Hypothalamus (tissue), 51 donors: ENCODE data around the gene CLIC4.
"Not testable (repeated sequence)": the region's sequence is repeated elsewhere in the genome, so short reads cannot be mapped to it uniquely, and the experiment has no call there.

Experiments used
- DNase-seq, 51 donors: peaks; one replicate each; lab custom pipeline; 2025; lab: John Stamatoyannopoulos, UW

CLIC4 gene

DNA sequence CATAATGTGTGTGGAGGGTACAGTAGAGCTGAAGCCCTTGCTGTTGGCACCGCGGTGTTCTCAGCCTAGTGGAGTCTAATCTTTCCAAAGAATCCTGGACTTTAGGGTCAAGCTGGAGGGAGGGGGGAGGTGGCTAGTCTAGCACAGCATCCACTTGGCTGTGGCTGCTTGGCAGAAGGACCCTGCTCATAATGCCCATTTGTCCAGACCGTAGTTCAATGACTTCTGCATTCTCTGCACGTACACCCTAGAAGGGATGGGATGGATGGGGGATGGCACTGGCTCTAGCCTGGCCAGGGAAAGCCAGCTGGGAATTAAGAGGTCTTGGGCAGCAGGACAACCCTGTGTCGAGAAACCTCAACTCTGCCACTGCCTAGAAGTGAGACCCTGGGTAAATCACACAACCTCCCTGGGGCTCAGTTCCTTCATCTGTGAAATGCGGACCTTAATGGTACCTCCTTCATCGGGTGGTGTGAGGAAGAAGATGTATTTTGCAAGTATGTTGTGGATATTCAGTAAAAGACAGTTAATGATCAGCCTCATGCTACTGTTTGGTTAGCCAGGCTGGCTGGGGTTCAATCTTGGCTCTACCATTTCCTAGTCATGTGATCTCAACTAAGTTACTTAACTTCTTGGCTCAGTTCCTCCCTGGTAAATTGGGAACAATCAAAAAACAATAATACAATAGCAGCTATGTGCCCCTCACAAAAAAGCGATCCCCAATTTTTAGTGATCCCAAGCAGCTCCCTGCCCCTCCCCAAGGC is 27.2 kb upstream of the CLIC4 start:
- DNase-seq: peak in 48 of 51 donors; percentile 13 to 97 (median 80)

DNA sequence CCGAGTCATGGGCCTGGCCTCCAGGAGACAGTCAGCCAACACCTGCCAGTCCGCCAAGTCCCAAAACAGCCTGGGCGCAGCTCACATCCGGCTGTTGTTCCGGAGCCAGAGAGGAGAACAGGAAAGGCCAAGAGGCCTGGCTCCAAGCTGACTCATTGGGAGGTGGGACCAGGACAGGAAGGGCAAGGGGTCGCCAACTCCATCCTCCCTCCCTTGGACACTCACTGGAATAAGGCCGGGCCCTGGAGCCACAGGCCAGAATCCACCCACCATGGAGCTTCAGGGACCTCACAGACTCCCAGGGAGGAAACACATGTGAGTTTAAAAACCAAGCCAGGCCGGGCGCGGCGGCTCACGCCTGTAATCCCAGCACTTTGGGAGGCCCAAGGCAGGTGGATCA is 25.1 kb upstream of the CLIC4 start:
- peak in 17 of 51 donors; percentile 9 to 71 (median 42) for DNase-seq

DNA sequence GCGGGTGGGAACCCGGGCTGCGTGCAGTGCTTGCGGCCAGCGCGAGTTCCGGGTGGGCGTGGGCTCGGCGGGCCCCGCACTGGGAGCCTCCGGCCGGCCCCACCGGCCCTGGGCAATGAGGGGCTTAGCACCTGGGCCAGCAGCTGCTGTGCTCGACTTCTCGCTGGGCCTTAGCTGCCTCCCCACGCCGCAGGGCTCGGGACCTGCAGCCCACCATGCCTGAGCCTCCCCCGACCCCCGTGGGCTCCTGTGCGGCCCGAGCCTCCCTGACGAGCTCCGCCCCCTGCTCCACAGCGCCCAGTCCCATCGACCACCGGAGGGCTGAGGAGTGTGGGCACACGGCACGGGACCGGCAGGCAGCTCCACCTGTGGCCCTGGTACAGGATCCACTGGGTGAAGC is 23.7 kb upstream of the CLIC4 start:
- no peak for DNase-seq

DNA sequence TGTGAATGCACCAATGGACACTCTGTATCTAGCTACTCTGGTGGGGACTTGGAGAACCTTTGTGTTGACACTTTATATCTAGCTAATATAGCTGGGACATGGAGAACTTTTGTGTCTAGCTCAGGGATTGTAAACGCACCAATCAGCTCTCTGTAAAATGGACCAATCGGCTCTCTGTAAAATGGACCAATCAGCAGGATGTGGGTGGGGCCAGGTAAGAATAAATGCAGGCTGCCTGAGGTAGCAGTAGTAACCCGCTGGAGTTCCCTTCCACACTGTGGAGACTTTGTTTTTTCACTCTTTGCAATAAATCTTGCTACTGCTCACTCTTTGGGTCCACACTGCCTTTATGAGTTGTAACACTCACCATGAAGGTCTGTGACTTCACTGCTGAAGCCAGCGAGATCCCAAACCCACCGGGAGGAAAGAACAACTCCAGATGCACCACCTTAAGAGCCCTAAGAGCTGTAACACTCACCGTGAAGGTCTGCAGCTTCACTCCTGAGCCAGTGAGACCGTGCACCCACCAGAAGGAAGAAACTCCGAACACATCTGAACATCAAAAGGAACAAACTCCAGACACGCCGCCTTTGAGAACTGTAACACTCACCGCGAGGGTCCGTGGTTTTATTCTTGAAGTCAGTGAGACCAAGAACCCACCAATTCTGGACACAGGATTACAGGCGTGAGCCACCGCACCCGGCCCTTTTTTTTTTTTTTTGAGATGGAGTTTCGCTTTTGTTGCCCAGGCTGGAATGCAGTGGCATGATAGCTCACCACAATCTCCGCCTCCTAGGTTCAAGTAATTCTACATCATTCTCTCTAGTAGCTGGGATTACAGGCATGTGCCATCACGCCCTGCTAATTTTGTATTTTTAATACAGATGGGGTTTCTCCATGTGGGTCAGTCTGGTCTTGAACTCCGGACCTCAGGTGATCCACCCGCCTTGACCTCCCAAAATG is 22.9 kb upstream of the CLIC4 start:
- DNase-seq: not testable (repeated sequence)

DNA sequence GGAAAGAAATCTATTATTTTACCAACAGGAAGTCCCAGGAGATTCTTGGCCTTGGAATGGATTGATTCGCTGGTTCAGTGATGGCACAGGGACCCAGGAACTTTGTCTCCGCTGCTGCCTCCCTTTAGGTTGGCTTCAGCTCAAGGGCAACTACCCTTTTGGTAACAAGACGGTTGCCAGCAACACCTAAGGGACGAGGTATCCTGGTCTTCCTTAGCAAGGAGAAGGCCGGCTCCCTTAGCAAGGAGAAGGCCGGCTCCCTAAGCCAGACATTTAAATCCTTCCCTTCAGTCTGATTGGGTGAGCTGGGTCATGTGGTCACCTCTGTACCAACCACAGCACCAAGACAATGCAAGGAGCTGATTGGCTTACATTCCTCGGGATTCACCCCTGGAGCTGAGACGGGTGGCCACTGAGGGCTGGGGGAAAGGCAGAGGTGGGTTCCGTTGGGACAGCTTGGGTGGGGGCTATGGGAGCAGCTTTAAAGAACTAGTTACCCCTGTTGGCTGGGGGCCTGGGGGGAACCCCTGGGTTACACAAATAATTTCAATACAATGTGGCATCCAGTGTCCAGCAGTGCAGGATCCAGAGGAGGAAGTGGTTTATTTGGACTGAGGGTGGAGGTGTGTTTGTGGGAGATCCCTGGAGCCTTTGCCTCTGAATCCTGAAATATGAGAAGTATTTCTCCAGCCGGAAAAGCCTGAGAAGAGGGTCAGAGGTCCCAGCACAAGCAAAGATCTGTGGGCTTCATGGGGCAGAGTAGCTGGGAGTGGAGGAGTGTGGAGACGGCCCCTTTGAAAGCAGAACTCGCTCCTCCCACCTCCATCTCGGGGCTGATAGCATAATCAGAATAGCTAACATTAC is 20.7 kb upstream of the CLIC4 start:
- peak in 4 of 51 donors; percentile 14 to 24 (median 20) for DNase-seq

GRCh38 chr1:24725209-24725651 is 20.0 kb upstream of the CLIC4 start:
- peak in 1 of 51 donors; percentile 14 for DNase-seq

DNA sequence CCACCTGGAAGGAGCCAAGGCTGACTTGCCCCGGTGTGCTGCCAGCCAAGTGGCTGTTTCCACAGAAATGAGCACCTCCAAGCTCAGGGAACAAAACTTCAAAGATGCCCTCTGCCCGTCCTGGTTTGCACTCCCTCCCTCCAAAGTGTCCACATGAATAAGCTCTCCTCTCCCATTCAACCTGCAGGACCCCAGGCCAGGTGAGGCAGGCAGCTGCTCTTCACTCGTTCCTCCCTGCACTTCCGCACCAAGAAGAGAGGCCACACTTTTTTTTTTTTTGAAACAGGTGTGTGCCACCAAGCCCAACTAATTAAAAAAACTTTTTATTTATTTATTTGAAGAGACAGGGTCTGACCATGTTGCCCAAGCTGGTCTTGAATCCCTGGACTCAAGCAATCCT is 18.5 kb upstream of the CLIC4 start:
- DNase-seq: no peak

- peak in 16 of 51 donors; percentile 8 to 58 (median 23) for DNase-seq
These were observed 17.6 kb upstream of the CLIC4 start for GRCh38 chr1:24727501-24728216.

GRCh38 chr1:24728982-24729381 is 16.3 kb upstream of the CLIC4 start:
- no peak for DNase-seq

- DNase-seq: no peak
These were observed 12.9 kb upstream of the CLIC4 start for GRCh38 chr1:24732186-24732885.

DNA sequence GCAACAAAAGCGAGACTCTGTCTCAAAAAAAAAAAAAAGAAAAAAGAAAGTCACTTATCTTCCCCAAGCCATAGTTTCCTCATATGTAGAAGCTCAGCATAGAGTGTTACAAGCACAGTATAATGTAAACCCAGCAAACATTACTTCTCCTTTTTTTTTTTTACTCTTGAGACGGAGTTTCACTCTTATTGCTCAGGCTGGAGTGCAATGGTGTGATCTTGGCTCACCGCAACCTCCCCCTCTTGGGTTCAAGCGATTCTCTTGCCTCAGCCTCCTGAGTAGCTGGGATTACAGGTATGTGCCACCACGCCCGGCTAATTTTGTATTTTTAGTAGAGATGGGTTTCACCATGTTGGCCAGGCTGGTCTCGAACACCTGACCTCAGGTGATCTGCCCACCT is 11.9 kb upstream of the CLIC4 start:
- not testable (repeated sequence) for DNase-seq

DNA sequence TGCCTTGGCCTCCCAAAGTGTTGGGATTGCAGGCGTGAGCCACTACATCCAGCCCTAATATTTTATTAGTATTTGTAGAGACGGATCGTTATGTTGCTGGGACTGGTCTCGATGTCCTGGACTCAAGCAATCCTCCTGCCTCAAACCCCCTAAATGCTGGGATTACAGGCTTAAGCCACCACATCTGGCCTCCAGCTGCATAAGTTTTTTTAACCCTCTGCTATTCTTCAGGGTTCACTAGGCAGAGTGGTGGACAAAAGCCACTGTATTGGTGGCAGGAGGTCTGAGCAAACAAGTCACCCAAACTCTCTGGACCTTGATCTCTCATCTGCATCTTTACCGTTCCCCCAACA is 10.1 kb upstream of the CLIC4 start:
- DNase-seq: no peak

DNA sequence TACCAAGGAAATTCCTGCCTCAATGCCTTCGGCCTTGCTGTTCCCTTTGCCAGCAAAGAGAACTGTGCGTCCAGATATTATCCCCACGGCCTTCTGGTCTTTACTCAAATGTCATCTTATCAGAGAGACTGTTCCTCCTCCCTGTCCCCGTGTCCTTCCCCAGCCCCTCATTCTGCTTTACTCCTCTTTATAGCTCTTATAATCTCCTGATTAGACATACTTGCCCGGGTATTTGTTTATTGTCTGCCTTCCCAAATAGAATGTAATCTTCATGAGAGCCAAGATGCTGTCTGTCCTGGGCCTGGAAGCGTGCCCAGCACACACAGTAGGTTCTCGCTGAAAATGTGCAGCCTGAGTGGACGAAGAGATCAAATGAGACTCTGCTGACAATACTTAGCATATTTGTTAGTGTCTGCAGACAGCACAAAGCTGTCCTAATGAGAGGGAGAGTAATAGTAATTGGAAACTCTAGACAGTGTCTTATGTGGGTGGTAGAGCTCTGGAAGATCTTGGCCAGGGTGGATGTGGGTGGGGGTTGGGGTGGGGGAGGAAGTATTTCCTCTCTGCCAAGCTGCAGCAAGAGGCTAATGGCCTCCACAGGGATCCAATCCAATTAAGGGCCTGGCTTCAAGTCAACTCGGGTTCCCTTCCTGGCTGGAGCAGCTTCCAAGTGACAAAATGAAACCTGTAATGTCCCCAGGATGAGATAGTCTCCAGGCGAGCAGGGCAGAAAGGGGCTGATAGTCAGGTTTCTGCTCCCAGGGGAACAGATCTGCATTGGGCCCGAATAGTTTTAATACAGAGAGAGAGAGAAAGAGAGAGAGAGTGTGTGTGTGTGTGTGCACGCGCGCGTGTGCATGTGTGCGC is 9.5 kb upstream of the CLIC4 start:
- DNase-seq: peak in 22 of 51 donors; percentile 12 to 61 (median 34)

DNA sequence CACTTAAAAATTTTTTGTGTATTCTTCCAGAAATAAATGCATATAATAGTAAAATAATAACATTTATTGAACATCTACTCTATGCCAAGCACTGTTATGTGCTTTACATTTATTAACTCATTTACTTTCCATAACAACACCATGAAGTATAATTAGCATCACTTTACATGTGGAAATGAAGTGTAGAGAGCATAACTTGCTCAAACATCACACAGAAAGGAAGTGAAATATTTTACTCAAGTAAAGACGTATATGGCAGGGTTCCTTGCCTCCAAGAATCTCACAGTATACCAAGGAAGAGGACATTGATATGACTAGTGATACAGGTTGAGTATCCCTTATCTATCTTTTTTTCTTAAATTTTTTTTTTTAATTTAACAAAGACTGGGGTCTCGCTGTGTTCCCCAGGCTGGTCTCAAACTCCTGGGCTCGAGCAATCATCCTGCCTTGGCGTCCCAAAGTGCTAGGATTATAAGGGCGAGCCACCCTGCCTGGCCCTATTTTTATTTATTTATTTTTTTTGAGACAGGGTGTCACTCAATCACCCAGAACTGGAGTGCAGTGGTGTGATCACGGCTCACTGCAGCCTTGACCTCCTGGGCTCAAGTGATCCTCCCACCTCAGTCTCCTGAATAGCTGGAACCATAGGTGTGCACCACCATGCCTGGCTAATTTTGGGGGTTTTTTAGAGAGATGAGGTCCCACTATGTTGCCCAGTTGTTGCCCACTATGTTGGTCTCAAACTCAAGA is 7.7 kb upstream of the CLIC4 start:
- DNase-seq: no peak

GRCh38 chr1:24739241-24739640 is 6.0 kb upstream of the CLIC4 start:
- DNase-seq: no peak

DNA sequence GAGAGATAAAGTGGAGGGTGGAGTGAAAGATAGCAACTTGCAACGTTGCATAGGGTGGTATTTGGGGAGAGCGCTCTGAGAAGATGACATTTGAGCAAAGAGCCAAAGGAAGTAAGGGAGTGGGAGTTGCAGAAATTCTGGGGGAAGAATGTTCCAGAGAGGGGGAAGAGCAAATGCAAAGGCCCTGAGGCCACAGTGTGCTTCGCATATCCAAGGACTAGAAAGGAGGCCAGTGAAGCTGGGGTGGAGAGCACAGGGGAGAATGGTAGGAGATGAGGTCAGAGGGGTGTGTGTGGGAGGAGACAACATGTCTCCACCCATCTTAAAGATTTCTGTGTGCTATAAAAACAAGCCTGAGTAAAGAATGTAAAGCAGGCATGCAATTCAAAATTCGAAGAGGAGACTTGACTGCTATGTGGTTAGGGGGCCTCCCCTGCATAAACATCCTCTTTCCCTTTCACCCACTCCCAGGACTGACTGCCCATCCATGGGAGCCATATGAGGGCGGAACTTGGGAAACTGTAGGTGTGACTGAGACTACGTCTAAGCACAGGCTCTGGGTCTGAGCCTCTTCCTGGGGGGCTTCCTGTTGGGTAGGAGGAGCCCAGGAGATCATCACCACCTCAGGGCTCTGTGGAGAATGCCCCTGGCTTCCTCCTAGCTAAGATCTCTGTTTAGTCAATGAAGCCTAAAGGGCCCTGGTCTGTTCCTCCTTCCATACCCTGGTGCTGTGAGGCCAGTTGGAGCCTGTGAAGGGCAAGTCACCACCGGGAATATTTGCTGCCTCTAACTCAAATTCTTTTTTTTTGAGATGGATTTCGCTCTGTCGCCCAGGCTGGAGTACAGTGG is 2.9 kb upstream of the CLIC4 start:
- no peak for DNase-seq
